ENCODE measurements around the gene SLC35F4.

SLC35F4 gene

GRCh38 chr14:57573173-57573572, 292.7 kb downstream of the SLC35F4 start:
- no peak overlapping the region for H3K9ac ChIP-seq (ENCODE audit: low read depth in 1 of 2, low read length in 2 of 2)
- no peaks in the 10 kb centered on the region for H3K27me3 ChIP-seq (ENCODE audit: control insufficient read depth in 2 of 2, insufficient read depth in 2 of 2, low read length in 2 of 2)
- no peaks in the 10 kb centered on the region for H3K9me3 ChIP-seq (ENCODE audit: control insufficient read depth in 2 of 2, low read length in 2 of 2)
- H3K36me3 ChIP-seq (ENCODE audit: control insufficient read depth in 2 of 2, insufficient read depth in 2 of 2, low read length in 2 of 2), result no peaks in the 10 kb centered on the region
- H3K4me3 ChIP-seq (ENCODE audit: low read length in 2 of 2), result no peak overlapping the region
- H3K4me1 ChIP-seq (ENCODE audit: control insufficient read depth in 2 of 2, insufficient read depth in 2 of 2, low read length in 2 of 2), result no peaks in the 10 kb centered on the region
- H3K27ac ChIP-seq (ENCODE audit: low read depth in 2 of 2, low read length in 2 of 2), result no peak overlapping the region

- Histone ChIP-seq H3K36me3 (ENCODE audit: control insufficient read depth in 2 of 2, insufficient read depth in 2 of 2, low read length in 2 of 2) (no peaks in the 10 kb centered on the region), H3K9me3 (ENCODE audit: control insufficient read depth in 2 of 2, low read length in 2 of 2) (no peaks in the 10 kb centered on the region), H3K4me3 (ENCODE audit: low read length in 2 of 2) (no peak overlapping the region), H3K4me1 (ENCODE audit: control insufficient read depth in 2 of 2, insufficient read depth in 2 of 2, low read length in 2 of 2) (no peaks in the 10 kb centered on the region), H3K9ac (ENCODE audit: low read depth in 1 of 2, low read length in 2 of 2) (no peak overlapping the region), H3K27me3 (ENCODE audit: control insufficient read depth in 2 of 2, insufficient read depth in 2 of 2, low read length in 2 of 2) (no peaks in the 10 kb centered on the region), H3K27ac (ENCODE audit: low read depth in 2 of 2, low read length in 2 of 2) (no peak overlapping the region)
Measured at GRCh38 chr14:57568554-57568953, 297.3 kb downstream of the SLC35F4 start.

- Histone ChIP-seq H3K4me3 (ENCODE audit: low read length in 2 of 2) (no peak overlapping the region), H3K27ac (ENCODE audit: low read depth in 2 of 2, low read length in 2 of 2) (no peak overlapping the region), H3K9me3 (ENCODE audit: control insufficient read depth in 2 of 2, low read length in 2 of 2) (no peaks in the 10 kb centered on the region), H3K4me1 (ENCODE audit: control insufficient read depth in 2 of 2, insufficient read depth in 2 of 2, low read length in 2 of 2) (no peaks in the 10 kb centered on the region), H3K9ac (ENCODE audit: low read depth in 1 of 2, low read length in 2 of 2) (no peak overlapping the region), H3K36me3 (ENCODE audit: control insufficient read depth in 2 of 2, insufficient read depth in 2 of 2, low read length in 2 of 2) (no peaks in the 10 kb centered on the region), H3K27me3 (ENCODE audit: control insufficient read depth in 2 of 2, insufficient read depth in 2 of 2, low read length in 2 of 2) (no peaks in the 10 kb centered on the region)
Measured at GRCh38 chr14:57567220-57567619, 298.7 kb downstream of the SLC35F4 start.

GRCh38 chr14:57560681-57561080, 305.2 kb downstream of the SLC35F4 start:
- Histone ChIP-seq H3K9ac (ENCODE audit: low read depth in 1 of 2, low read length in 2 of 2) (no peak overlapping the region), H3K27me3 (ENCODE audit: control insufficient read depth in 2 of 2, insufficient read depth in 2 of 2, low read length in 2 of 2) (no peaks in the 10 kb centered on the region), H3K27ac (ENCODE audit: low read depth in 2 of 2, low read length in 2 of 2) (no peak overlapping the region), H3K4me3 (ENCODE audit: low read length in 2 of 2) (no peak overlapping the region), H3K9me3 (ENCODE audit: control insufficient read depth in 2 of 2, low read length in 2 of 2) (no peaks in the 10 kb centered on the region), H3K36me3 (ENCODE audit: control insufficient read depth in 2 of 2, insufficient read depth in 2 of 2, low read length in 2 of 2) (no peaks in the 10 kb centered on the region), H3K4me1 (ENCODE audit: control insufficient read depth in 2 of 2, insufficient read depth in 2 of 2, low read length in 2 of 2) (no peaks in the 10 kb centered on the region)

- Histone ChIP-seq H3K27ac (ENCODE audit: low read depth in 2 of 2, low read length in 2 of 2) (no peak overlapping the region), H3K4me1 (ENCODE audit: control insufficient read depth in 2 of 2, insufficient read depth in 2 of 2, low read length in 2 of 2) (no peaks in the 10 kb centered on the region), H3K9ac (ENCODE audit: low read depth in 1 of 2, low read length in 2 of 2) (no peak overlapping the region), H3K36me3 (ENCODE audit: control insufficient read depth in 2 of 2, insufficient read depth in 2 of 2, low read length in 2 of 2) (no peaks in the 10 kb centered on the region), H3K27me3 (ENCODE audit: control insufficient read depth in 2 of 2, insufficient read depth in 2 of 2, low read length in 2 of 2) (no peaks in the 10 kb centered on the region), H3K9me3 (ENCODE audit: control insufficient read depth in 2 of 2, low read length in 2 of 2) (no peaks in the 10 kb centered on the region), H3K4me3 (ENCODE audit: low read length in 2 of 2) (no peak overlapping the region)
Measured at GRCh38 chr14:57559576-57559975, 306.3 kb downstream of the SLC35F4 start.

GRCh38 chr14:57549765-57550420, 316.0 kb downstream of the SLC35F4 start:
- Histone ChIP-seq H3K27ac (ENCODE audit: low read depth in 2 of 2, low read length in 2 of 2) (no peak overlapping the region), H3K36me3 (ENCODE audit: control insufficient read depth in 2 of 2, insufficient read depth in 2 of 2, low read length in 2 of 2) (no peaks in the 10 kb centered on the region), H3K27me3 (ENCODE audit: control insufficient read depth in 2 of 2, insufficient read depth in 2 of 2, low read length in 2 of 2) (no peaks in the 10 kb centered on the region), H3K4me1 (ENCODE audit: control insufficient read depth in 2 of 2, insufficient read depth in 2 of 2, low read length in 2 of 2) (no peaks in the 10 kb centered on the region), H3K9me3 (ENCODE audit: control insufficient read depth in 2 of 2, low read length in 2 of 2) (no peaks in the 10 kb centered on the region), H3K9ac (ENCODE audit: low read depth in 1 of 2, low read length in 2 of 2) (no peak overlapping the region), H3K4me3 (ENCODE audit: low read length in 2 of 2) (no peak overlapping the region)

- Histone ChIP-seq H3K4me3 (ENCODE audit: low read length in 2 of 2) (no peak overlapping the region), H3K4me1 (ENCODE audit: control insufficient read depth in 2 of 2, insufficient read depth in 2 of 2, low read length in 2 of 2) (no peaks in the 10 kb centered on the region), H3K27me3 (ENCODE audit: control insufficient read depth in 2 of 2, insufficient read depth in 2 of 2, low read length in 2 of 2) (no peaks in the 10 kb centered on the region), H3K27ac (ENCODE audit: low read depth in 2 of 2, low read length in 2 of 2) (no peak overlapping the region), H3K9me3 (ENCODE audit: control insufficient read depth in 2 of 2, low read length in 2 of 2) (no peaks in the 10 kb centered on the region), H3K9ac (ENCODE audit: low read depth in 1 of 2, low read length in 2 of 2) (no peak overlapping the region), H3K36me3 (ENCODE audit: control insufficient read depth in 2 of 2, insufficient read depth in 2 of 2, low read length in 2 of 2) (no peaks in the 10 kb centered on the region)
Measured at GRCh38 chr14:57549016-57549564, 316.8 kb downstream of the SLC35F4 start.

- H3K9ac ChIP-seq (ENCODE audit: low read depth in 1 of 2, low read length in 2 of 2), result no peak overlapping the region
- no peaks in the 10 kb centered on the region for H3K36me3 ChIP-seq (ENCODE audit: control insufficient read depth in 2 of 2, insufficient read depth in 2 of 2, low read length in 2 of 2)
- no peaks in the 10 kb centered on the region for H3K27me3 ChIP-seq (ENCODE audit: control insufficient read depth in 2 of 2, insufficient read depth in 2 of 2, low read length in 2 of 2)
- no peak overlapping the region for H3K27ac ChIP-seq (ENCODE audit: low read depth in 2 of 2, low read length in 2 of 2)
- no peaks in the 10 kb centered on the region for H3K9me3 ChIP-seq (ENCODE audit: control insufficient read depth in 2 of 2, low read length in 2 of 2)
- no peak overlapping the region for H3K4me3 ChIP-seq (ENCODE audit: low read length in 2 of 2)
- no peaks in the 10 kb centered on the region for H3K4me1 ChIP-seq (ENCODE audit: control insufficient read depth in 2 of 2, insufficient read depth in 2 of 2, low read length in 2 of 2)
Measured at GRCh38 chr14:57547131-57547530, 318.8 kb downstream of the SLC35F4 start.

GRCh38 chr14:57533214-57533613, 332.7 kb downstream of the SLC35F4 start:
- H3K27me3 ChIP-seq (ENCODE audit: control insufficient read depth in 2 of 2, insufficient read depth in 2 of 2, low read length in 2 of 2), result no peaks in the 10 kb centered on the region
- no peaks in the 10 kb centered on the region for H3K4me1 ChIP-seq (ENCODE audit: control insufficient read depth in 2 of 2, insufficient read depth in 2 of 2, low read length in 2 of 2)
- no peaks in the 10 kb centered on the region for H3K36me3 ChIP-seq (ENCODE audit: control insufficient read depth in 2 of 2, insufficient read depth in 2 of 2, low read length in 2 of 2)
- no peak overlapping the region for H3K9ac ChIP-seq (ENCODE audit: low read depth in 1 of 2, low read length in 2 of 2)
- H3K27ac ChIP-seq (ENCODE audit: low read depth in 2 of 2, low read length in 2 of 2), result no peak overlapping the region
- H3K9me3 ChIP-seq (ENCODE audit: control insufficient read depth in 2 of 2, low read length in 2 of 2), result no peaks in the 10 kb centered on the region
- no peak overlapping the region for H3K4me3 ChIP-seq (ENCODE audit: low read length in 2 of 2)

GRCh38 chr14:57530571-57530970, 335.3 kb downstream of the SLC35F4 start:
- Histone ChIP-seq H3K9me3 (ENCODE audit: control insufficient read depth in 2 of 2, low read length in 2 of 2) (peaks cover 0 to 2% of the 10 kb centered on the region in 2 donors), H3K4me1 (ENCODE audit: control insufficient read depth in 2 of 2, insufficient read depth in 2 of 2, low read length in 2 of 2) (no peaks in the 10 kb centered on the region), H3K27me3 (ENCODE audit: control insufficient read depth in 2 of 2, insufficient read depth in 2 of 2, low read length in 2 of 2) (no peaks in the 10 kb centered on the region), H3K36me3 (ENCODE audit: control insufficient read depth in 2 of 2, insufficient read depth in 2 of 2, low read length in 2 of 2) (no peaks in the 10 kb centered on the region), H3K27ac (ENCODE audit: low read depth in 2 of 2, low read length in 2 of 2) (no peak overlapping the region), H3K9ac (ENCODE audit: low read depth in 1 of 2, low read length in 2 of 2) (no peak overlapping the region), H3K4me3 (ENCODE audit: low read length in 2 of 2) (no peak overlapping the region)
